MM.1S (cell line): ENCODE measurements around the gene LEF1.

Source experiments
- DNase-seq: peaks from one replicate; pipeline ENCODE4 v3.0.0-alpha.2; 2015
- H2AFZ ChIP-seq: fragments of 300-600 bp; sonication (generic); 2 replicates; pipeline ENCODE4 v1.6.0; 2016; ENCODE audit warnings: antibody characterized with exemption, low read length
- H3F3A ChIP-seq: fragments of 300-600 bp; sonication (generic); 2 replicates; pipeline ENCODE4 v1.6.1; 2016; ENCODE audit warnings: mild to moderate bottlenecking, antibody characterized with exemption, low read length, moderate library complexity, mixed read lengths; ENCODE audit not compliant: insufficient read depth
- H3K27ac ChIP-seq: fragments of 300-600 bp; sonication (generic); 2 replicates; pipeline ENCODE4 v1.5.1; 2016; ENCODE audit warnings: mild to moderate bottlenecking, low read length
- H3K27me3 ChIP-seq: fragments of 300-600 bp; sonication (generic); replicated peaks from 2 replicates; pipeline ENCODE4 v1.6.0; 2016; ENCODE audit warnings: low read length; ENCODE audit not compliant: insufficient read depth
- H3K36me3 ChIP-seq: fragments of 300-600 bp; sonication (generic); replicated peaks from 2 replicates; pipeline ENCODE4 v1.6.1; 2016; ENCODE audit warnings: mild to moderate bottlenecking, low read length, mixed read lengths; ENCODE audit not compliant: insufficient read depth
- H3K4me1 ChIP-seq: fragments of 300-600 bp; sonication (generic); 2 replicates; pipeline ENCODE4 v1.6.1; 2016; ENCODE audit warnings: low read length, mixed read lengths
- H3K4me2 ChIP-seq: fragments of 300-600 bp; sonication (generic); 2 replicates; pipeline ENCODE4 v1.6.0; 2016; ENCODE audit warnings: low read depth, low read length
- H3K4me3 ChIP-seq: fragments of 300-600 bp; sonication (generic); 2 replicates; pipeline ENCODE4 v1.5.1; 2016; ENCODE audit warnings: low read length, mixed read lengths
- H3K79me2 ChIP-seq: fragments of 300-600 bp; sonication (generic); 2 replicates; pipeline ENCODE4 v1.6.1; 2016; ENCODE audit warnings: mixed run types, low read length, mixed read lengths
- H3K9ac ChIP-seq: fragments of 300-600 bp; sonication (generic); 2 replicates; pipeline ENCODE4 v1.6.1; 2016; ENCODE audit warnings: low read length, mixed read lengths
- H3K9me2 ChIP-seq: fragments of 300-600 bp; sonication (generic); replicated peaks from 2 replicates; pipeline ENCODE4 v1.6.1; 2016; ENCODE audit warnings: mild to moderate bottlenecking, low read length, mixed read lengths; ENCODE audit not compliant: insufficient read depth
- H3K9me3 ChIP-seq: fragments of 300-600 bp; sonication (generic); replicated peaks from 2 replicates; pipeline ENCODE4 v1.6.1; 2016; ENCODE audit warnings: mild to moderate bottlenecking, low read length, mixed read lengths; ENCODE audit not compliant: insufficient read depth
- H4K20me1 ChIP-seq: fragments of 300-600 bp; sonication (generic); 2 replicates; pipeline ENCODE4 v1.6.1; 2016; ENCODE audit warnings: mild to moderate bottlenecking, low read length, moderate library complexity, mixed read lengths; ENCODE audit not compliant: insufficient read depth
- EZH2 ChIP-seq: fragments of 300-600 bp; sonication (generic); optimal IDR thresholded peaks from 2 replicates; pipeline ENCODE3; 2017; ENCODE audit warnings: low read depth, mild to moderate bottlenecking, antibody characterized with exemption, low read length, mixed read lengths
- EZH2phosphoT487 ChIP-seq: fragments of 300-600 bp; sonication (generic); IDR thresholded peaks from 2 replicates; pipeline ENCODE4 v1.6.1; 2018; ENCODE audit warnings: antibody characterized with exemption, low read length
- TF ChIP-seq, protein P1 (sequence below): fragments of 300-600 bp; sonication (generic); IDR thresholded peaks from 2 replicates; pipeline ENCODE4 v1.5.1; 2016; ENCODE audit warnings: antibody characterized with exemption, low read length, mixed read lengths

The LEF1 gene

DNA sequence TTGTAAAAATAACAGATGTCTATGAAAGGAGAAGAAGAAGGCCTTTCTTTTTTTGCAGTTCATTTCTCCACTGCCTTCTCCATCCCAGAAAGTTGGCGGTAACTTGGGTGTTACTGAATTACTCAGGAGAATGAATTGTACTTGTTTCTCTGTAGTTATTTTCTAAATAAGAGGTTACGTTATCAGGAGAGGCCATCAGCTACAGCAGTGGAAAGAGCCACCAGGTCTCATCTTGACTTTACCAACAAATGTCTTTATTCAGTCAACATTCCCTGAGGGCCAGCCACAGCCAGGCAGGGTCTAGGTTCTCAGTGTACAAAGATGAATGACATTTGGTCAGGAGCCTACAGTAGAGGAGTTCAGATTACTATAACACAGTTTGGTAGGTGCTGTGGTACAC is 170.9 kb downstream of the LEF1 start:
- H3K4me1 ChIP-seq: peaks cover 57% of the 10 kb centered on the region
- peak overlapping the region; percentile 43; the same call in 1 of the 2 replicates for H3K4me2 ChIP-seq
- peaks cover 98% of the 10 kb centered on the region for H3K79me2 ChIP-seq
- peaks cover 5% of the 10 kb centered on the region; the same call in 1 of the 2 replicates for H3K36me3 ChIP-seq
- TF ChIP-seq EZH2: no peak
- TF ChIP-seq, protein P1, sequence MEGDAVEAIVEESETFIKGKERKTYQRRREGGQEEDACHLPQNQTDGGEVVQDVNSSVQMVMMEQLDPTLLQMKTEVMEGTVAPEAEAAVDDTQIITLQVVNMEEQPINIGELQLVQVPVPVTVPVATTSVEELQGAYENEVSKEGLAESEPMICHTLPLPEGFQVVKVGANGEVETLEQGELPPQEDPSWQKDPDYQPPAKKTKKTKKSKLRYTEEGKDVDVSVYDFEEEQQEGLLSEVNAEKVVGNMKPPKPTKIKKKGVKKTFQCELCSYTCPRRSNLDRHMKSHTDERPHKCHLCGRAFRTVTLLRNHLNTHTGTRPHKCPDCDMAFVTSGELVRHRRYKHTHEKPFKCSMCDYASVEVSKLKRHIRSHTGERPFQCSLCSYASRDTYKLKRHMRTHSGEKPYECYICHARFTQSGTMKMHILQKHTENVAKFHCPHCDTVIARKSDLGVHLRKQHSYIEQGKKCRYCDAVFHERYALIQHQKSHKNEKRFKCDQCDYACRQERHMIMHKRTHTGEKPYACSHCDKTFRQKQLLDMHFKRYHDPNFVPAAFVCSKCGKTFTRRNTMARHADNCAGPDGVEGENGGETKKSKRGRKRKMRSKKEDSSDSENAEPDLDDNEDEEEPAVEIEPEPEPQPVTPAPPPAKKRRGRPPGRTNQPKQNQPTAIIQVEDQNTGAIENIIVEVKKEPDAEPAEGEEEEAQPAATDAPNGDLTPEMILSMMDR: no peak
- TF ChIP-seq EZH2phosphoT487: no peak
- no peaks in the 10 kb centered on the region for H3K27me3 ChIP-seq
- no peak for DNase-seq
- H3K9me3 ChIP-seq: no peaks in the 10 kb centered on the region
- H3K9ac ChIP-seq: no peak overlapping the region
- H3K9me2 ChIP-seq: no peaks in the 10 kb centered on the region
- peak overlapping the region; percentile 33; the same call in 1 of the 2 replicates for H3K27ac ChIP-seq
- peaks cover 11% of the 10 kb centered on the region; the same call in 1 of the 2 replicates for H3F3A ChIP-seq
- no peak overlapping the region for H3K4me3 ChIP-seq
- H2AFZ ChIP-seq: no peak overlapping the region
- H4K20me1 ChIP-seq: no peaks in the 10 kb centered on the region
